Chondrocyte (in vitro differentiated cells): ENCODE data around the gene ZNRF4. TPM values are rescaled to one million over a fixed set of nuclear protein-coding genes. Genes with fewer than 3 reads are reported as not detected.

Source experiments
- DNase-seq: peaks from one replicate; pipeline ENCODE4 v3.0.0; 2021; ENCODE audit warnings: mixed read lengths, low spot score
- H3K27ac Mint-ChIP-seq: one replicate; pipeline ENCODE4 v1.8.0; 2021; ENCODE audit warnings: mild to moderate bottlenecking, moderate library complexity, mixed read lengths; ENCODE audit not compliant: unreplicated experiment
- H3K27me3 Mint-ChIP-seq: 2 replicates; pipeline ENCODE4 v1.8.0; 2021; ENCODE audit warnings: low read depth, mixed read lengths
- H3K36me3 Mint-ChIP-seq: 2 replicates; pipeline ENCODE4 v1.8.0; 2021; ENCODE audit warnings: low read depth, mixed read lengths
- H3K4me1 Mint-ChIP-seq: 2 replicates; pipeline ENCODE4 v1.8.0; 2021; ENCODE audit warnings: low read depth, mild to moderate bottlenecking, mixed read lengths
- H3K4me3 Mint-ChIP-seq: one replicate; pipeline ENCODE4 v1.8.0; 2021; ENCODE audit warnings: mild to moderate bottlenecking, moderate library complexity, mixed read lengths; ENCODE audit not compliant: unreplicated experiment
- H3K9me3 Mint-ChIP-seq: 2 replicates; pipeline ENCODE4 v1.8.0; 2021; ENCODE audit warnings: low read depth, mixed read lengths
- total RNA-seq: library from RNA; stranded (reverse); gene quantifications from 3 replicates; pipeline ENCODE4 v1.2.1, GENCODE V29; 2021
- TF ChIP-seq, protein P1 (sequence below): fragments of 200-600 bp; sonication (generic); IDR thresholded peaks from 2 replicates; pipeline ENCODE4 v1.5.0; 2021; ENCODE audit warnings: antibody characterized with exemption, mild to moderate bottlenecking, moderate library complexity

Gene ZNRF4
- total RNA-seq, 1 donor from 2014 or later = not detected

DNA sequence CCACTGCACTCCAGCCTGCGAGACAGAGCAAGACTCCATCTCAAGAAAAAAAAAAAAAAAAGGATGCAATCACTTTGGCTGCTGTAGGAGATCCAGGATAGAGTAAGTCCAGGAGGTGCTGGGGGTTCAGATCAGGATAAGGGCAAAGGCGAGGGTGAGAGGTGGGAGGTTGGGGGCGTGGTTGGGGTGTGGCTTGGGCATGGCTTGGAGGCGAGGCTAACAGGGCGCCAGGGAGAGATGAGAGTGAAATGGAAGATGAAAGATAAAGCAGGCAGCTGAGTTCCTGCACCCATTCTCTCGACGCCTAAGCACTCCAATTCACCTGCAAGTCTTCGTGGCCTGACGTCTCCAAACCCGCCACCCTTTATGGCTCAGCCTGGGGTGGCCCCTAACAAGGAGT lies 25.0 kb upstream of the ZNRF4 start:
- Mint-ChIP-seq H3K27me3 (peaks cover 14% of the 10 kb centered on the region), H3K9me3 (no peaks in the 10 kb centered on the region), H3K4me1 (peaks cover 8% of the 10 kb centered on the region), H3K4me3 (no peak overlapping the region), H3K27ac (no peak overlapping the region), H3K36me3 (no peaks in the 10 kb centered on the region)
- DNase-seq = no peak
- TF ChIP-seq, protein P1, sequence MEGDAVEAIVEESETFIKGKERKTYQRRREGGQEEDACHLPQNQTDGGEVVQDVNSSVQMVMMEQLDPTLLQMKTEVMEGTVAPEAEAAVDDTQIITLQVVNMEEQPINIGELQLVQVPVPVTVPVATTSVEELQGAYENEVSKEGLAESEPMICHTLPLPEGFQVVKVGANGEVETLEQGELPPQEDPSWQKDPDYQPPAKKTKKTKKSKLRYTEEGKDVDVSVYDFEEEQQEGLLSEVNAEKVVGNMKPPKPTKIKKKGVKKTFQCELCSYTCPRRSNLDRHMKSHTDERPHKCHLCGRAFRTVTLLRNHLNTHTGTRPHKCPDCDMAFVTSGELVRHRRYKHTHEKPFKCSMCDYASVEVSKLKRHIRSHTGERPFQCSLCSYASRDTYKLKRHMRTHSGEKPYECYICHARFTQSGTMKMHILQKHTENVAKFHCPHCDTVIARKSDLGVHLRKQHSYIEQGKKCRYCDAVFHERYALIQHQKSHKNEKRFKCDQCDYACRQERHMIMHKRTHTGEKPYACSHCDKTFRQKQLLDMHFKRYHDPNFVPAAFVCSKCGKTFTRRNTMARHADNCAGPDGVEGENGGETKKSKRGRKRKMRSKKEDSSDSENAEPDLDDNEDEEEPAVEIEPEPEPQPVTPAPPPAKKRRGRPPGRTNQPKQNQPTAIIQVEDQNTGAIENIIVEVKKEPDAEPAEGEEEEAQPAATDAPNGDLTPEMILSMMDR = no peak

DNA sequence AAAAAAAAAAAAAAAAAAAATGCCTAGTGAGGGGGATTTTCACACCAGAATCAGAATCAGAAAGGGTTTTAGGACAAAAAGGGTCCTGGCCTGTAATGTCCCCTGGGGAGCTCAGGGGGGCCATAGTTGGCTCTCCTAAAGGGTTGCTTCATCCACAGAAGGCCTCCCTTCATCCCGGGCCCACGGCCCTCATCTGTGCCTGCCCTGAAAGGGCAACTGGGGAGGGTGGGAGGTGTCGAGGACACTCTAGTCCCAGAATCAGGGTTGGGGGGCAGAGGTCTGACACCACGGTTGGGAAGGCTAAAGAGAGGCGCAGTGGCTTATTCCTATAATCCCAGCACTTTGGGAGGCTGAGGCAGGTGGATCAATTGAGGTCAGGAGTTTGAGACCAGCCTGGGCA lies 22.5 kb upstream of the ZNRF4 start:
- no peaks in the 10 kb centered on the region for H3K9me3 Mint-ChIP-seq
- TF ChIP-seq, protein P1 = no peak
- no peaks in the 10 kb centered on the region for H3K36me3 Mint-ChIP-seq
- peaks cover 4% of the 10 kb centered on the region for H3K27me3 Mint-ChIP-seq
- peaks cover 17% of the 10 kb centered on the region for H3K4me1 Mint-ChIP-seq
- DNase-seq = no peak
- H3K4me3 Mint-ChIP-seq = no peak overlapping the region
- no peak overlapping the region for H3K27ac Mint-ChIP-seq

DNA sequence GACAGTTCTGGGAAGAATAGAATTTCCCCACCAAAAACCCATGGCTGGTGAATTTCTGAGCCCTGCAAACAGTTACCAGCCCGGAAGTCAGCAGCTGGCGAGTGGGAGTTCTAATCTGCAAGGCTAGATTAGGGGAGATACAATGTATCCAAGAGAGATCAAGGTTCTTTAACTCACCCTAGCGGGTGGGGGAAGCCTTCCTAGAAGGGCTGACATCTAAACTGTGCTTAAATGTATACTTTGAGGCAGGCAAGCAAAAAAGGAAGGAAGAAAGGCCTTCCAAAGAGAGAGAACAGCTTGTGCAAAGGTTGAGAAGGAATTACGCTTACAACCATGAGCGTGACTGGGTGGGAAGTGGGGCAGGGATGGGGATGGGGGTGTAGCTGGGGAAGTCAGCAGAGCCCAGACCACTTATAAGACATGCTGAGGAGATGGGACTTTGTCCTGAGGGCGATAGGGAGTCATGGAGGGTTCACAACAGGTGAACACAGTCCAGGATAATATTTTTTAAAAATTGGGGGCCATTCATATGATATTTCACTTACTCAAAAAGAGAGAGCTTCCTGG lies 20.8 kb upstream of the ZNRF4 start:
- no peak for DNase-seq
- peaks cover 17% of the 10 kb centered on the region for H3K4me1 Mint-ChIP-seq
- no peak overlapping the region for H3K4me3 Mint-ChIP-seq
- H3K27me3 Mint-ChIP-seq = peaks cover 4% of the 10 kb centered on the region
- TF ChIP-seq, protein P1 = no peak
- no peaks in the 10 kb centered on the region for H3K36me3 Mint-ChIP-seq
- peak overlapping the region; percentile 2 for H3K27ac Mint-ChIP-seq
- H3K9me3 Mint-ChIP-seq = no peaks in the 10 kb centered on the region

DNA sequence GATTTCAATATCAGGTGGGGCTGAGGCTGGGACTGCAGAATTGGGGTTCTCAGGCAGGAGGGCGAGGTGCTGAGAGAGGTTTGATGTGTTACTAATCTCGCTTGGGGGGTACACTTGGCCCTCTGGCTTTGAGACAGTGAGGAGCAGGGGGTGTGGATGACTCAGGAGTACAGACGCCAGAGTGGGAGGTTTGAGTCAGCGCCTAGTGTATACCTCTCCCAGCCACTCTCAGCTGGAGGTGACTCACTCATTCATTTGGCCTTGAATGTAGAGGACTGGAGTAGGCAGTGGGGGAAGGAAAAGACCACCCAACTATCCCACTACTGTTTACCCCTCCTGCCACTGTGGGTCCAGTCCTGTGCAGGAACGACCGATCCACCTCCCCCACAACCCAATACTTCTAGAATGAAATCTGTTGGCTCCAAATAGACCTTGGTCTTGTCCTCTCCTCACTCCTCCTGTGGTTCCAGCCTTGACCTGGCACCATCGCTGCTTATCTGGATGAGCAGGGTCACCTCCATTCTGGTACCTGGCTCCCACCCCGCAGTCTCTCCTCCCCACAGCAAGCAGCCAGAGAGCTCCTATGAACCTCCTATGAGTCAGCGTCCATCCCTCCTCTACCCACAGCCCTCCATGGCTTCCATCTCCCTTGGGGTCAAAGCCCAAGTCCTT lies 20.1 kb upstream of the ZNRF4 start:
- Mint-ChIP-seq H3K27ac (peak overlapping the region; percentile 69), H3K36me3 (no peaks in the 10 kb centered on the region), H3K9me3 (no peaks in the 10 kb centered on the region), H3K4me3 (no peak overlapping the region), H3K4me1 (peaks cover 17% of the 10 kb centered on the region), H3K27me3 (peaks cover 4% of the 10 kb centered on the region)
- TF ChIP-seq, protein P1 = no peak
- no peak for DNase-seq

DNA sequence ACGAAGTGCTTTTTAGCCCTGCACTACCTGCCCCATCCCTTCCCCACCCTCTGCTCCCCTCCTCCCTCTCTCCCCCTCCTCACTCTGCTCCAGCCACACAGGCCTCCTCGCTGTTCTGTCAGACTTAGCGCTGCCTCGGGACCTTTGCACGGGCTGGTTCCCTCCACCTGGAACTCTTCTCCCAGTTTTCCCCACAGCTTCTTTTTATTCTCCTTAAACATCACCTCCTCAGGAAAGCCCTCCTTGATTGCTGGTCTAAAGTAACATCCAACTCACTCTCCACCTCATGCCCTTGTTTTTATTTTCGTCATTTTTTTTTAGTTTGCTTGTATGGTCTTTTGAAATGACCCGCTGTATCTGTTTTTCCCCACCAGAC lies 19.6 kb upstream of the ZNRF4 start:
- no peaks in the 10 kb centered on the region for H3K9me3 Mint-ChIP-seq
- DNase-seq = no peak
- TF ChIP-seq, protein P1 = no peak
- H3K27me3 Mint-ChIP-seq = peaks cover 5% of the 10 kb centered on the region
- H3K27ac Mint-ChIP-seq = no peak overlapping the region
- peaks cover 17% of the 10 kb centered on the region for H3K4me1 Mint-ChIP-seq
- no peaks in the 10 kb centered on the region for H3K36me3 Mint-ChIP-seq
- H3K4me3 Mint-ChIP-seq = no peak overlapping the region
